MG63 (cell line): ENCODE results near the gene TLR6. TPM values are rescaled to one million over a fixed set of nuclear protein-coding genes. Genes with fewer than 3 reads are reported as not detected.

Experiments
- DNase-seq: peaks from one replicate; pipeline ENCODE4 v3.0.0-alpha.2; 2020
- H3K27me3 ChIP-seq: fragments of 250-450 bp; sonication (Bioruptor Pico); 2 replicates; pipeline ENCODE4 v1.5.1; 2020; ENCODE audit warnings: mild to moderate bottlenecking, moderate library complexity
- H3K36me3 ChIP-seq: fragments of 250-450 bp; sonication (Bioruptor Pico); 2 replicates; pipeline ENCODE4 v1.5.1; 2020; ENCODE audit warnings: mild to moderate bottlenecking, moderate library complexity
- H3K4me3 ChIP-seq: fragments of 250-450 bp; sonication (Bioruptor Pico); 2 replicates; pipeline ENCODE4 v1.5.1; 2020; ENCODE audit warnings: mild to moderate bottlenecking, moderate library complexity
- H3K9me3 ChIP-seq: fragments of 250-450 bp; sonication (Bioruptor Pico); 2 replicates; pipeline ENCODE4 v1.5.1; 2020; ENCODE audit warnings: mild to moderate bottlenecking, moderate library complexity
- total RNA-seq: library from RNA; depleted of rRNA; stranded (reverse); fragments of >200 nt; shearing (Covaris generic); gene quantifications from 2 replicates; pipeline ENCODE4 v1.2.3, GENCODE V29; 2014; ENCODE audit warnings: low replicate concordance

Gene TLR6
- total RNA-seq, 1 experiment from 2014 or later: 0.82 TPM

DNA sequence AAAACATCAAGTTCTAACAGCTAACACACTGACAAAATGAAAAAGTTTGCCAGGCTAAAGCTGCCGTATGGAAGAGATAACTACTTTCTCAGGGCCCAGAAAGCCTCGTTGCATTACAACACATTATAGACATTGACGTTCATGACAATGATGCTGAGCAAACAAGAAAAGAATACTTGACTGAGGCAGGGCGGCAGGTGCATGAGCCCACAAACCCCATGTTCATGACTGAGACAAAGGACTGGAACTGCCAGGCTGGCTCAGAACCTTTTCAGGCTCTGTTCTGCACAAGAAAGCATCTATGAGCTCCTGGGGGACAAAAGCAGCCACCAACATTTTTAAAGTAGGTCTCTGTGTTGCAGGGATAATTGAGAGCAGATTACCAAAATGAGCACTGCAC lies 13.6 kb downstream of the TLR6 start:
- no peak overlapping the region for H3K4me3 ChIP-seq
- no peaks in the 10 kb centered on the region for H3K9me3 ChIP-seq
- H3K27me3 ChIP-seq: no peaks in the 10 kb centered on the region
- no peaks in the 10 kb centered on the region for H3K36me3 ChIP-seq
- no peak for DNase-seq

DNA sequence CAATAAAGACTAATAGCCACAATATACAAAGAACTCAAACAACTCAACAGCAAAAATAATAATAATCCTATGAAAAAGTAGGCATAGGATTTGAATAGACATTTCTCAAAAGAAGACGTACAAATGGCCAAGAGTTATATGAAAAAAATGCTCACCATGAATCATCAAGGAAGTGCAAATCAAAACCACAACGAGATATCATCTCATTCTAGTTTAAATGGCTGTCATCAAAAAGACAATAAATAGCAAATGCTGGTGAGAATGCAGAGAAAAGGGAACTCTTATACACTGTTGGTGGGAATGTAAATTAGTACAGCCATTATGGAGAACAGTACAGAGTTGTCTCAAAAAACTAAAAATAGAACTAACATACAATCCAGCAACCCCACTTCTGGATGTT lies 18.8 kb downstream of the TLR6 start:
- Histone ChIP-seq H3K27me3 (no peaks in the 10 kb centered on the region), H3K4me3 (no peak overlapping the region), H3K9me3 (peaks cover 4% of the 10 kb centered on the region; the same call in 1 of the 2 replicates), H3K36me3 (no peaks in the 10 kb centered on the region)
- DNase-seq: no peak

DNA sequence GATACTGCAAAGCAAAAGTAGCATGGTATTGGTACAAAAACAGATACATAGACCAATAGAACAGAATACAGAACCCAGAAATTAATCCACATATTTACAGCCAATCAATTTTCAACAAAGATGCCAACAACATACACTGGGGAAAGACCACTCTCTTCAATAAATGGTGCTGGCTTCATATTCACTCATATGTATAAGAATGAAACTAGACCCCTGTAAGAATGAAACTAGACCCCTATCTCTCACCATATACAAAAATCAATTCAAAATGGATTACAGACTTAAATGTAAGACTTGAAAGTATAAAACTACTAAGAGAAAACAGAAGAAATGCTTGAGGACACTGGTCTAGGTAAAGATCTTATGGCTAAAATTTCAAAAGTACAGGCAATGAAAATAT lies 19.3 kb downstream of the TLR6 start:
- no peak overlapping the region for H3K4me3 ChIP-seq
- peaks cover 4% of the 10 kb centered on the region; the same call in 1 of the 2 replicates for H3K9me3 ChIP-seq
- H3K27me3 ChIP-seq: no peaks in the 10 kb centered on the region
- H3K36me3 ChIP-seq: no peaks in the 10 kb centered on the region
- DNase-seq: no peak

- no peaks in the 10 kb centered on the region for H3K27me3 ChIP-seq
- no peak for DNase-seq
- H3K9me3 ChIP-seq: peaks cover 4% of the 10 kb centered on the region; the same call in 1 of the 2 replicates
- H3K36me3 ChIP-seq: no peaks in the 10 kb centered on the region
- H3K4me3 ChIP-seq: no peak overlapping the region
These were observed 22.0 kb downstream of the TLR6 start for GRCh38 chr4:38834570-38834969.

DNA sequence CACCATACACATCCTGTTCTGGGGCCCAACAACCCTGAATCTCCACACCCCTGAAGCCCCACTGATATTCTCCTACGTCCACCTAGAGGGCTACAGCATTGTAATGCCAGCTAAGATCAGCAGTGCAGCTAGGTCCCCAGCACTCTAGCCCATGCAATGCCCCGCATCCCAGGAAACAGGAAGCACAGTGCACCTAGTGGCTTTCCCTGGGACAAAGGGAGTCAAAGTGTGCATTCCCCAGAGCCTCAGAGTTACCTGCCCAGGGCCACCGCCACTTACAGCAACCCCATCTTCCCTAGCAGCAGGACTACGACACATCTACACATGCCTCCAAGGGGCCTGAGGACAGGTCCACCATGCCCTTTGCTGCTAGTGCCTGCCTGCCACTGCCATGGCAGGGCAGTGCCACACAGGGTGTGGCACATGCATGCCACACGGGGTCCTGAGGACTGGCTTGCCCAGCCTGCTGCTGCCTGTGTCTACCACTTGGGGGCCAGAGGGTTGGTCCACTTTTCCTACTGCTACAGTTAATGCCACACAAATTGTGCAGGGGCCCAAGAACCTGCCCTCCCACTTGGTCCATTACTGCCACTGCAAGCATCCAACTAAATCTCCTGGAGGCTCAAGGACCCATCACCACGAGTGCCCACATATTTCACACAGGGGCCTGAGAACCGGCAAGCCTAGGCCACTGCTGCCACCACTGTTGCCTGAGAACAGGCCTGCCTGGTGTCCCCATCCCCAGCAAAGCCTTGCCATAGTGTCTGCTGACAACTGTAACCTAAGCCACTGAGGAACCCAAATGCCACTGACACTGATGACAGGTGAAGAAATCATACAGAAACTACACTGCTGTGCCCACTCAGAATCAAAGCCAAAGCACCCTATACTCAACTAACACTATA lies 23.7 kb downstream of the TLR6 start:
- Histone ChIP-seq H3K27me3 (no peaks in the 10 kb centered on the region), H3K36me3 (no peaks in the 10 kb centered on the region), H3K4me3 (no peak overlapping the region), H3K9me3 (peaks cover 4% of the 10 kb centered on the region; the same call in 1 of the 2 replicates)
- no peak for DNase-seq

DNA sequence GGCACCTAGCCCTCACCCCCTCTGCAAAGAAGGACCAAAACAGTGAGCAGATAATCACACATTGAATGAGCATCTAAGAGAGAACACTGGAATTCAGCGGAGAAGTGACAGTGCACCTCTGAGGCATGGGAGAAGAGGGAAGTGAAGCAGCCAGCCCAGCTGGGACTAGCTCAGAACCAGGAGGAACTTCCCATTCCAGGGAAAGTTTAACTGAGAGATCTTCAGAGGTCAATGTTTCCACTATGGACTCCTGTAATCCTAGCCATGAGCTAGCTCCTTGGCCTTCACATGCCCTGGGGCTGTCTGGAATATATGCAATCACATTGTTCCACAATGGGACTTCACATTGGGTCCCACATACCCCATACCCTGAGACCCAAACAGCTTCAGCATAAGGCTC lies 24.4 kb downstream of the TLR6 start:
- Histone ChIP-seq H3K9me3 (peaks cover 4% of the 10 kb centered on the region; the same call in 1 of the 2 replicates), H3K4me3 (no peak overlapping the region), H3K36me3 (no peaks in the 10 kb centered on the region), H3K27me3 (no peaks in the 10 kb centered on the region)
- no peak for DNase-seq

GRCh38 chr4:38831653-38832052 lies 25.0 kb downstream of the TLR6 start:
- Histone ChIP-seq H3K9me3 (peaks cover 4% of the 10 kb centered on the region; the same call in 1 of the 2 replicates), H3K27me3 (no peaks in the 10 kb centered on the region), H3K36me3 (no peaks in the 10 kb centered on the region), H3K4me3 (no peak overlapping the region)
- DNase-seq: no peak

DNA sequence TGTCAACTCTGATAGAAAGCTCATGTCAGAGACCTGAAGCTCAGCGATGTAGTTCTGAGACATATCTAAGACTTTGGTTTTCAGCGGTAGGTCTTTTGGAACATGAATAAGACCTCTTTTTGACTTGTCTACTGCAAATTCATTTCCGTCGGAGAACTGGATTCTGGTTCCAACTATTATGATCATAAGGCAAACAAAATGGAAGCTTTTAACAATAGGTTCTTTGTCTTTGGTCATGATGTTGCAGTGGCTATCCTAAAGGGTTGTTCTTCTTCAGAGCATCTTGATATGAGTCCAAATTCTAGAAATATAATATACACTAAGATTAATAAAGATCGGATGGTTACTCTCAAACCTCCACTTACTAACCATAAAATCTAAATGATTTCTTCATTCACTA lies 27.4 kb downstream of the TLR6 start:
- DNase-seq: no peak
- no peaks in the 10 kb centered on the region for H3K36me3 ChIP-seq
- H3K4me3 ChIP-seq: no peak overlapping the region
- no peaks in the 10 kb centered on the region for H3K27me3 ChIP-seq
- H3K9me3 ChIP-seq: no peaks in the 10 kb centered on the region

GRCh38 chr4:38823766-38824165 lies 32.9 kb downstream of the TLR6 start:
- no peak for DNase-seq

DNA sequence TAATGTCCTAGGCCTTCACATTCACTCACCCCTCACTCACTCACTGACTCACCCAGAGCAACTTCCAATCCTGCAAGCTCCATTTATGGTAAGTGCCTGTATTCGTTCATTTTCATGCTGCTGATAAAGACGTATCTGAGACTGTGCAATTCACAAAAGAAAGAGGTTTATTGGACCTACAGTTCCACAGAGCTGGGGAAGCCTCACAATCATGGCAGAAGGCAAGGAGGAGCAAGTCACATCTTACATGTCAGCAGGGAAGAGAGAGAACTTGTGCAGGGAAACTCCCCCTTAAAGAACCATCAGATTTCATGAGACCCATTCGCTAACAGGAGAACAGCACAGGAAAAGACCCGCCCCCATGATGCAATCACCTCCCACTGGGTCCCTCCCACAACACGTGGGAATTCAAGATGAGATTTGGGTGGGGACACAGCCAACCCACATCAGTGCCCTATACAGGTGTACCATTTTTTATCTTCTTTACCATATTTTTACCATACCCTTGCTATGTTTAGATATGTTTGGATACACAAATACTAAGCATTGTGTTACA lies 33.8 kb downstream of the TLR6 start:
- H3K9me3 ChIP-seq: no peaks in the 10 kb centered on the region
- no peak overlapping the region for H3K4me3 ChIP-seq
- DNase-seq: no peak
- H3K27me3 ChIP-seq: no peaks in the 10 kb centered on the region
- no peaks in the 10 kb centered on the region for H3K36me3 ChIP-seq

More at GRCh38 chr4:38823766-38824165, 32.9 kb downstream of the TLR6 start:
- Histone ChIP-seq H3K4me3 (no peak overlapping the region), H3K27me3 (no peaks in the 10 kb centered on the region), H3K36me3 (no peaks in the 10 kb centered on the region), H3K9me3 (no peaks in the 10 kb centered on the region)

GRCh38 chr4:38821739-38822138 lies 34.9 kb downstream of the TLR6 start:
- Histone ChIP-seq H3K4me3 (no peak overlapping the region), H3K9me3 (no peaks in the 10 kb centered on the region), H3K27me3 (no peaks in the 10 kb centered on the region), H3K36me3 (no peaks in the 10 kb centered on the region)
- DNase-seq: peak; percentile 9

- no peak for DNase-seq
- Histone ChIP-seq H3K27me3 (no peaks in the 10 kb centered on the region), H3K9me3 (no peaks in the 10 kb centered on the region), H3K36me3 (no peaks in the 10 kb centered on the region), H3K4me3 (no peak overlapping the region)
These were observed 36.1 kb downstream of the TLR6 start for GRCh38 chr4:38820329-38821061.

GRCh38 chr4:38819569-38819968 lies 37.0 kb downstream of the TLR6 start:
- Histone ChIP-seq H3K4me3 (no peak overlapping the region), H3K9me3 (no peaks in the 10 kb centered on the region), H3K27me3 (no peaks in the 10 kb centered on the region), H3K36me3 (no peaks in the 10 kb centered on the region)
- no peak for DNase-seq

- no peaks in the 10 kb centered on the region for H3K9me3 ChIP-seq
- H3K36me3 ChIP-seq: no peaks in the 10 kb centered on the region
- no peak for DNase-seq
- no peaks in the 10 kb centered on the region for H3K27me3 ChIP-seq
- H3K4me3 ChIP-seq: no peak overlapping the region
These were observed 38.1 kb downstream of the TLR6 start for GRCh38 chr4:38818441-38818976.

DNA sequence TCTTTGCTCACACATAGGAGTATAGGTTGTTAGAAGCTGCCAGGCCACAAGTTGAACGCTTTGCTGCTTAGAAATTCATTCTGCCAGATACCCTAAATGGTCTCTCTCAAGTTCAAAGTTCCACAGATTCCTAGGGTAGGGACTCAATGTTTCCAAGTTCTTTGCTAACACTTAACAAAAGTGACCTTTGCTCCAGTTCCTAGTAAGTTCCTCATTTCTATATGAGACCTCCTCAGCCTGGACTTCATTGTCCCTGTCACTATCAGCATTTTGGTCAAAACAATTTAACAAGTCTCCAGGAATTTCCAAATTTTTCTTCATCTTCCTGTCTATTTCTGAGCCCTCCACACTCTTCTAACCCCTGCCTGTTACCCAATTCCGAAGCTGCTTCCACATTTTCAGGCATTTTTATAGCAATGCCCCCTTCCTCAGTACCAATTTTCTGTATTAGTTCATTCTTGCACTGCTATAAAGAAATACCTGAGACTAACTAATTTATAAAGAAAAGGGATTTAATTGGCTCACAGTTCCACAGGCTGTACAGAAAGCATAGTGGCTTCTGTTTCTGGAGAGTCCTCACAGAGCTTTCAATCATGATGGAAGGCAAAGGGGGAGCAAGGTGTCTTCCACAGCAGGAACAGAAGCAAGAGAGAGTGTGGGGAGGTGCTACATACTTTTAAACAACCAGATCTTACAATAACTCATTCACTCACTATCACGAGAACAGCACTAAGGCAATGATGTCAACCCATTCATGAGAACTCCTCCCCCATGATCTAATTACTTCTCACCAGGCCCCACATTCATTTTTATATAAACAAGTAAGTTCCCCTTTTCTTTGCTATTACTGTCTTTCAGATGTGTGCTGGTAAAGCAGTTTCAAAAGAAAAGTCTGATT lies 40.5 kb downstream of the TLR6 start:
- H3K4me3 ChIP-seq: no peak overlapping the region
- no peak for DNase-seq

GRCh38 chr4:38814386-38814785 lies 42.2 kb downstream of the TLR6 start:
- DNase-seq: no peak
- H3K4me3 ChIP-seq: no peak overlapping the region
- H3K9me3 ChIP-seq: no peaks in the 10 kb centered on the region
- no peaks in the 10 kb centered on the region for H3K27me3 ChIP-seq
- no peaks in the 10 kb centered on the region for H3K36me3 ChIP-seq

More for the DNA sequence above, 40.5 kb downstream of the TLR6 start:
- Histone ChIP-seq H3K9me3 (no peaks in the 10 kb centered on the region), H3K27me3 (no peaks in the 10 kb centered on the region), H3K36me3 (no peaks in the 10 kb centered on the region)
